ENCODE data around the gene KCNQ5. TPM values are rescaled to one million over a fixed set of nuclear protein-coding genes. Genes with fewer than 3 reads are reported as not detected.

The KCNQ5 gene
- polyA plus RNA-seq, 1 donor (not counting 4 experiments of a cell fraction or from before 2014, with no cell fraction given): 3.4 TPM

DNA sequence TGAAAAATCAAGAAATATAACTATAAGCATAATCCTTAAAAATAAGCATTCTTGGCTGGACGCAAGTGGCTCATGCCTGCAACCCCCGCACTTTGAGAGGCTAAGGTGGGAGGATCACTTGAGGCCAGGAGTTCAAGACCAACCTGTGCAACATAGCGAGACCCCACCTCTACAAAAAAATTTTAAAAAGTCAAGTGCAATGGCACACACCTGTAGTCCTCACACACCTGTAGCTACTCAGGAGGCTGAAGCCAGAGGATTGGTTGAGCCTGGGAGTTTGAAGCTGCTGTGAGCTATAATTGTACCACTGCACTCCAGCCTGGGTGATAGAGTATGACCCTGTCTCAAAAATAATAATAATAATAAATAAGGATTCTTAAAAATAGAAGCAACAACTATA, 494.5 kb downstream of the KCNQ5 start:
- DNase-seq (ENCODE audit: low read depth, low spot score) (no peak), FAIRE-seq (no peak)
- Histone ChIP-seq H3K4me3 (ENCODE audit: control insufficient read depth in 2 of 3, extremely low read depth in 1 of 3, insufficient read depth in 2 of 3, low read depth in 1 of 3, low read length in 3 of 3) (no peak overlapping the region), H3K36me3 (ENCODE audit: control insufficient read depth in 2 of 2, extremely low read depth in 1 of 2, insufficient read depth in 2 of 2, low read length in 2 of 2) (no peaks in the 10 kb centered on the region), H3K79me2 (ENCODE audit: control insufficient read depth, insufficient read depth, low read length) (no peaks in the 10 kb centered on the region), H2AFZ (ENCODE audit: control insufficient read depth, low read length) (no peak overlapping the region), H3K27ac (ENCODE audit: control insufficient read depth, insufficient read depth, low read length) (no peak overlapping the region), H3K4me1 (ENCODE audit: control insufficient read depth, extremely low read depth, insufficient read depth, low read length) (no peaks in the 10 kb centered on the region), H3K4me2 (ENCODE audit: control insufficient read depth, extremely low read depth, insufficient read depth, low read depth, low read length) (no peak overlapping the region), H3K27me3 (ENCODE audit: control insufficient read depth, extremely low read depth, insufficient read depth, low read length) (no peaks in the 10 kb centered on the region), H3K9me1 (ENCODE audit: control insufficient read depth, extremely low read depth, insufficient read depth, low read length) (no peaks in the 10 kb centered on the region), H3K9ac (ENCODE audit: control insufficient read depth, extremely low read depth, insufficient read depth, low read length) (no peak overlapping the region), H3K9me3 (ENCODE audit: control insufficient read depth, low read depth, low read length) (no peaks in the 10 kb centered on the region), H4K20me1 (ENCODE audit: control insufficient read depth, extremely low read depth, insufficient read depth, low read length) (no peaks in the 10 kb centered on the region)
- TF ChIP-seq EZH2 (IDR thresholded peaks at IDR 0.05; ENCODE audit: low read length): no peak
- TF ChIP-seq, protein P1, sequence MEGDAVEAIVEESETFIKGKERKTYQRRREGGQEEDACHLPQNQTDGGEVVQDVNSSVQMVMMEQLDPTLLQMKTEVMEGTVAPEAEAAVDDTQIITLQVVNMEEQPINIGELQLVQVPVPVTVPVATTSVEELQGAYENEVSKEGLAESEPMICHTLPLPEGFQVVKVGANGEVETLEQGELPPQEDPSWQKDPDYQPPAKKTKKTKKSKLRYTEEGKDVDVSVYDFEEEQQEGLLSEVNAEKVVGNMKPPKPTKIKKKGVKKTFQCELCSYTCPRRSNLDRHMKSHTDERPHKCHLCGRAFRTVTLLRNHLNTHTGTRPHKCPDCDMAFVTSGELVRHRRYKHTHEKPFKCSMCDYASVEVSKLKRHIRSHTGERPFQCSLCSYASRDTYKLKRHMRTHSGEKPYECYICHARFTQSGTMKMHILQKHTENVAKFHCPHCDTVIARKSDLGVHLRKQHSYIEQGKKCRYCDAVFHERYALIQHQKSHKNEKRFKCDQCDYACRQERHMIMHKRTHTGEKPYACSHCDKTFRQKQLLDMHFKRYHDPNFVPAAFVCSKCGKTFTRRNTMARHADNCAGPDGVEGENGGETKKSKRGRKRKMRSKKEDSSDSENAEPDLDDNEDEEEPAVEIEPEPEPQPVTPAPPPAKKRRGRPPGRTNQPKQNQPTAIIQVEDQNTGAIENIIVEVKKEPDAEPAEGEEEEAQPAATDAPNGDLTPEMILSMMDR (optimal IDR thresholded peaks at IDR 0.05 in 1 of 3, IDR thresholded peaks at IDR 0.05 in 1 of 3, conservative IDR thresholded peaks at IDR 0.05 in 1 of 3; ENCODE audit: extremely low read depth in 1 of 3, insufficient read depth in 2 of 3, low read length in 3 of 3): no peak
- dilution Hi-C loops (cut with MboI; ENCODE audit: extremely low pct_ligation_motif_present, low sequenced_read_pairs): no loop called here

DNA sequence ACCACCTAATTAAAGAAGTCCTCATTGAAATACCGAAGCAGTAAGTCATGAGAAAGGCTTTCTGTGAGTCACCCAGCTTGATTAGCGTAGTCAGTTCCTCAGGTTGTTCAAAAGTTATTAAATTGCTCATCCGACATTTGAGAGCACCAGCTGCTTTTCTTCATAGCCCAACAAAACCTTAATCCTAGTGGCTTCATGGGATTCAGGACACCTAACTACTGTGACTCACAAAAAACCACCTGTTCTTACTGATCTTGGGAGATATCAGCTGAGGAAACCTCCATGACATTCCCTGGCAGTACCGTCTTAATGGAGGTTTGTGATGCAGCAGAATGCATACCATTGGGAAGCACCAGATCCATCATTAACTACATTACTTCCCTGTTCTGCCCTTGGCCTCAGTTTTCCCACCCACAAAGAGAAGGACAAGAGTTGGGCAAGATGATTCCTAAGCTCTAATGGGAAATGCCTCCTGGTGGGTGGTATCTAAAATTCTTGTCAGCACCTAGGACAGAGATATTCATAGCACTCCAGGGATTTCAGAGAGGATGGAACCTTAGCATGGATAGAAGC, 499.6 kb downstream of the KCNQ5 start:
- dilution Hi-C loops (cut with MboI; ENCODE audit: extremely low pct_ligation_motif_present, low sequenced_read_pairs): no loop called here
- Histone ChIP-seq H3K4me2 (ENCODE audit: control insufficient read depth, extremely low read depth, insufficient read depth, low read depth, low read length) (no peak overlapping the region), H3K4me1 (ENCODE audit: control insufficient read depth, extremely low read depth, insufficient read depth, low read length) (peaks cover 4% of the 10 kb centered on the region), H3K9me3 (ENCODE audit: control insufficient read depth, low read depth, low read length) (no peaks in the 10 kb centered on the region), H3K79me2 (ENCODE audit: control insufficient read depth, insufficient read depth, low read length) (no peaks in the 10 kb centered on the region), H2AFZ (ENCODE audit: control insufficient read depth, low read length) (no peak overlapping the region), H3K27ac (ENCODE audit: control insufficient read depth, insufficient read depth, low read length) (no peak overlapping the region), H3K4me3 (ENCODE audit: control insufficient read depth in 2 of 3, extremely low read depth in 1 of 3, insufficient read depth in 2 of 3, low read depth in 1 of 3, low read length in 3 of 3) (no peak overlapping the region), H4K20me1 (ENCODE audit: control insufficient read depth, extremely low read depth, insufficient read depth, low read length) (no peaks in the 10 kb centered on the region), H3K9ac (ENCODE audit: control insufficient read depth, extremely low read depth, insufficient read depth, low read length) (no peak overlapping the region), H3K36me3 (ENCODE audit: control insufficient read depth in 2 of 2, extremely low read depth in 1 of 2, insufficient read depth in 2 of 2, low read length in 2 of 2) (no peaks in the 10 kb centered on the region), H3K27me3 (ENCODE audit: control insufficient read depth, extremely low read depth, insufficient read depth, low read length) (no peaks in the 10 kb centered on the region), H3K9me1 (ENCODE audit: control insufficient read depth, extremely low read depth, insufficient read depth, low read length) (no peaks in the 10 kb centered on the region)
- peak; percentile 70 for FAIRE-seq
- TF ChIP-seq, protein P1 (optimal IDR thresholded peaks at IDR 0.05 in 1 of 3, IDR thresholded peaks at IDR 0.05 in 1 of 3, conservative IDR thresholded peaks at IDR 0.05 in 1 of 3; ENCODE audit: extremely low read depth in 1 of 3, insufficient read depth in 2 of 3, low read length in 3 of 3): peak in 1 of 3 experiments; percentile 14
- TF ChIP-seq EZH2 (IDR thresholded peaks at IDR 0.05; ENCODE audit: low read length): no peak
- peak; percentile 36 for DNase-seq (ENCODE audit: low read depth, low spot score)

Data from keratinocyte (primary cell).